Measurements from ENCODE around the gene DDX55. TPM values are rescaled to one million over a fixed set of nuclear protein-coding genes. Genes with fewer than 3 reads are reported as not detected.

DDX55 gene
- polyA plus RNA-seq, 1 donor from 2014 or later = 58.8 TPM

DNA sequence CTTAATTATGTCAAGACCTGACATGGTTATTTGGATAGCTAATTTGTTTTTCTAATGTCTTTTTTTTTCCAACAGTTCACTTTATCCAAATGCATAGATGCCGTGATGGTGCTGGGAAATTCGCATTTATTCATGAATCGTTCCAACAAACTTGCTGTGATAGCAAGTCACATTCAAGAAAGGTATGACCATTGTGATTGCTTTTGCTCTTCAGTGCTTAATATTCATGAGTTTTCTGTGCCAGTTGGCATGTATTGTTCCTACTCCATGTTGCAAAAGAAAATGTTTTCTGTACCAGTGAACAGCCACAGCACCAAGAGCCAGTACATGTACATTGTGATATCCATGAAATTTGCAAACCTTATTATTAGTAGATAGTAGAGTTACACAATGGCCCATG, 43.5 kb downstream of the DDX55 start:
- Histone ChIP-seq H2AFZ (ENCODE audit: low read depth, low read length) (no peak overlapping the region), H3K36me3 (ENCODE audit: insufficient read depth, low read length) (peaks cover 8% of the 10 kb centered on the region), H3K27ac (ENCODE audit: low read length) (no peak overlapping the region), H4K20me1 (ENCODE audit: insufficient read depth) (no peaks in the 10 kb centered on the region), H3K4me3 (ENCODE audit: low read length) (no peak overlapping the region), H3K4me2 (ENCODE audit: low read length) (no peak overlapping the region), H3K9me3 (ENCODE audit: low read length) (no peaks in the 10 kb centered on the region), H3F3A (ENCODE audit: insufficient read depth, low read length, poor library complexity, severe bottlenecking) (no peaks in the 10 kb centered on the region), H3K79me2 (replicated peaks; ENCODE audit: insufficient read depth, low read length) (no peaks in the 10 kb centered on the region), H3K9ac (ENCODE audit: low read length) (no peak overlapping the region), H3K9me2 (ENCODE audit: insufficient read depth, low read length) (no peaks in the 10 kb centered on the region), H3K27me3 (ENCODE audit: insufficient read depth, low read depth, low read length) (no peaks in the 10 kb centered on the region)
- TF ChIP-seq POLR2AphosphoS5 (IDR thresholded peaks at IDR 0.05) (no peak), EZH2 (IDR thresholded peaks at IDR 0.05; ENCODE audit: borderline replicate concordance, insufficient read depth, low read length, poor library complexity, severe bottlenecking) (no peak), MXI1 (conservative IDR thresholded peaks at IDR 0.05; ENCODE audit: poor library complexity, severe bottlenecking) (no peak), SMC3 (conservative IDR thresholded peaks at IDR 0.05; ENCODE audit: poor library complexity) (no peak), TAF1 (IDR thresholded peaks at IDR 0.05; ENCODE audit: low read depth) (no peak), RAD21 (conservative IDR thresholded peaks at IDR 0.05) (no peak), EP300 (conservative IDR thresholded peaks at IDR 0.05; ENCODE audit: poor library complexity, severe bottlenecking) (no peak)
- TF ChIP-seq, protein P1, sequence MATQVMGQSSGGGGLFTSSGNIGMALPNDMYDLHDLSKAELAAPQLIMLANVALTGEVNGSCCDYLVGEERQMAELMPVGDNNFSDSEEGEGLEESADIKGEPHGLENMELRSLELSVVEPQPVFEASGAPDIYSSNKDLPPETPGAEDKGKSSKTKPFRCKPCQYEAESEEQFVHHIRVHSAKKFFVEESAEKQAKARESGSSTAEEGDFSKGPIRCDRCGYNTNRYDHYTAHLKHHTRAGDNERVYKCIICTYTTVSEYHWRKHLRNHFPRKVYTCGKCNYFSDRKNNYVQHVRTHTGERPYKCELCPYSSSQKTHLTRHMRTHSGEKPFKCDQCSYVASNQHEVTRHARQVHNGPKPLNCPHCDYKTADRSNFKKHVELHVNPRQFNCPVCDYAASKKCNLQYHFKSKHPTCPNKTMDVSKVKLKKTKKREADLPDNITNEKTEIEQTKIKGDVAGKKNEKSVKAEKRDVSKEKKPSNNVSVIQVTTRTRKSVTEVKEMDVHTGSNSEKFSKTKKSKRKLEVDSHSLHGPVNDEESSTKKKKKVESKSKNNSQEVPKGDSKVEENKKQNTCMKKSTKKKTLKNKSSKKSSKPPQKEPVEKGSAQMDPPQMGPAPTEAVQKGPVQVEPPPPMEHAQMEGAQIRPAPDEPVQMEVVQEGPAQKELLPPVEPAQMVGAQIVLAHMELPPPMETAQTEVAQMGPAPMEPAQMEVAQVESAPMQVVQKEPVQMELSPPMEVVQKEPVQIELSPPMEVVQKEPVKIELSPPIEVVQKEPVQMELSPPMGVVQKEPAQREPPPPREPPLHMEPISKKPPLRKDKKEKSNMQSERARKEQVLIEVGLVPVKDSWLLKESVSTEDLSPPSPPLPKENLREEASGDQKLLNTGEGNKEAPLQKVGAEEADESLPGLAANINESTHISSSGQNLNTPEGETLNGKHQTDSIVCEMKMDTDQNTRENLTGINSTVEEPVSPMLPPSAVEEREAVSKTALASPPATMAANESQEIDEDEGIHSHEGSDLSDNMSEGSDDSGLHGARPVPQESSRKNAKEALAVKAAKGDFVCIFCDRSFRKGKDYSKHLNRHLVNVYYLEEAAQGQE (IDR thresholded peaks at IDR 0.05; ENCODE audit: borderline replicate concordance) = no peak
- TF ChIP-seq, protein P2, sequence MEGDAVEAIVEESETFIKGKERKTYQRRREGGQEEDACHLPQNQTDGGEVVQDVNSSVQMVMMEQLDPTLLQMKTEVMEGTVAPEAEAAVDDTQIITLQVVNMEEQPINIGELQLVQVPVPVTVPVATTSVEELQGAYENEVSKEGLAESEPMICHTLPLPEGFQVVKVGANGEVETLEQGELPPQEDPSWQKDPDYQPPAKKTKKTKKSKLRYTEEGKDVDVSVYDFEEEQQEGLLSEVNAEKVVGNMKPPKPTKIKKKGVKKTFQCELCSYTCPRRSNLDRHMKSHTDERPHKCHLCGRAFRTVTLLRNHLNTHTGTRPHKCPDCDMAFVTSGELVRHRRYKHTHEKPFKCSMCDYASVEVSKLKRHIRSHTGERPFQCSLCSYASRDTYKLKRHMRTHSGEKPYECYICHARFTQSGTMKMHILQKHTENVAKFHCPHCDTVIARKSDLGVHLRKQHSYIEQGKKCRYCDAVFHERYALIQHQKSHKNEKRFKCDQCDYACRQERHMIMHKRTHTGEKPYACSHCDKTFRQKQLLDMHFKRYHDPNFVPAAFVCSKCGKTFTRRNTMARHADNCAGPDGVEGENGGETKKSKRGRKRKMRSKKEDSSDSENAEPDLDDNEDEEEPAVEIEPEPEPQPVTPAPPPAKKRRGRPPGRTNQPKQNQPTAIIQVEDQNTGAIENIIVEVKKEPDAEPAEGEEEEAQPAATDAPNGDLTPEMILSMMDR (IDR thresholded peaks at IDR 0.05; ENCODE audit: poor library complexity, severe bottlenecking) = no peak

DNA sequence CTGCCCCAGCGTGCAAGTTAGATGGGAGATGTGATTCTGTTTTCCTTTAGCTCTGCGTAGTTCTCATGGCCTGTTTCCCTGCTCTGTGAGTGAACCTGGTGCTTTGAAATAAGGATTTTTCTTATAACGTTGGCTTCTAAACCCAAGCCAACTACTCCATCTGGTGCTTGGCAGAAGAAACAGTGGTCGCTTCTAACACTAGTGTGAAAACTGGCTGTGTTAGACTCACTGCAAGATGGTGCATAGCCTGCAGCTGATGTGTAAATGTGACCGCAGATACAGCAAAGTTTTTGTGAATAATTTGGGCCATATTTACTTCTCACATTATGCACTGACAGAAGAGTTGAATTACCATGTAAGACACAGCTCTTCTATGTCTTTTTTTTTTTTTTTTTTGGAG, 44.0 kb downstream of the DDX55 start:
- no peak overlapping the region for H3K4me2 ChIP-seq (ENCODE audit: low read length)
- H3K9me3 ChIP-seq (ENCODE audit: low read length) = no peaks in the 10 kb centered on the region
- H3K27ac ChIP-seq (ENCODE audit: low read length) = no peak overlapping the region
- no peaks in the 10 kb centered on the region for H3F3A ChIP-seq (ENCODE audit: insufficient read depth, low read length, poor library complexity, severe bottlenecking)
- H3K27me3 ChIP-seq (ENCODE audit: insufficient read depth, low read depth, low read length) = no peaks in the 10 kb centered on the region
- peaks cover 8% of the 10 kb centered on the region for H3K36me3 ChIP-seq (ENCODE audit: insufficient read depth, low read length)
- H2AFZ ChIP-seq (ENCODE audit: low read depth, low read length) = no peak overlapping the region
- H3K79me2 ChIP-seq (replicated peaks; ENCODE audit: insufficient read depth, low read length) = no peaks in the 10 kb centered on the region
- H3K9ac ChIP-seq (ENCODE audit: low read length) = no peak overlapping the region
- TF ChIP-seq TAF1 (IDR thresholded peaks at IDR 0.05; ENCODE audit: low read depth) (no peak), SMC3 (conservative IDR thresholded peaks at IDR 0.05; ENCODE audit: poor library complexity) (no peak), MXI1 (conservative IDR thresholded peaks at IDR 0.05; ENCODE audit: poor library complexity, severe bottlenecking) (no peak), EZH2 (IDR thresholded peaks at IDR 0.05; ENCODE audit: borderline replicate concordance, insufficient read depth, low read length, poor library complexity, severe bottlenecking) (no peak), RAD21 (conservative IDR thresholded peaks at IDR 0.05) (no peak), POLR2AphosphoS5 (IDR thresholded peaks at IDR 0.05) (no peak), EP300 (conservative IDR thresholded peaks at IDR 0.05; ENCODE audit: poor library complexity, severe bottlenecking) (no peak)
- TF ChIP-seq, protein P2 (IDR thresholded peaks at IDR 0.05; ENCODE audit: poor library complexity, severe bottlenecking) = no peak
- TF ChIP-seq, protein P1 (IDR thresholded peaks at IDR 0.05; ENCODE audit: borderline replicate concordance) = no peak
- H4K20me1 ChIP-seq (ENCODE audit: insufficient read depth) = no peaks in the 10 kb centered on the region
- H3K9me2 ChIP-seq (ENCODE audit: insufficient read depth, low read length) = no peaks in the 10 kb centered on the region
- no peak overlapping the region for H3K4me3 ChIP-seq (ENCODE audit: low read length)
